Measurements from ENCODE around the gene EPAS1. TPM values are rescaled to one million over a fixed set of nuclear protein-coding genes. Genes with fewer than 3 reads are reported as not detected.

EPAS1 gene
- total RNA-seq, 1 donor from 2014 or later: not detected

DNA sequence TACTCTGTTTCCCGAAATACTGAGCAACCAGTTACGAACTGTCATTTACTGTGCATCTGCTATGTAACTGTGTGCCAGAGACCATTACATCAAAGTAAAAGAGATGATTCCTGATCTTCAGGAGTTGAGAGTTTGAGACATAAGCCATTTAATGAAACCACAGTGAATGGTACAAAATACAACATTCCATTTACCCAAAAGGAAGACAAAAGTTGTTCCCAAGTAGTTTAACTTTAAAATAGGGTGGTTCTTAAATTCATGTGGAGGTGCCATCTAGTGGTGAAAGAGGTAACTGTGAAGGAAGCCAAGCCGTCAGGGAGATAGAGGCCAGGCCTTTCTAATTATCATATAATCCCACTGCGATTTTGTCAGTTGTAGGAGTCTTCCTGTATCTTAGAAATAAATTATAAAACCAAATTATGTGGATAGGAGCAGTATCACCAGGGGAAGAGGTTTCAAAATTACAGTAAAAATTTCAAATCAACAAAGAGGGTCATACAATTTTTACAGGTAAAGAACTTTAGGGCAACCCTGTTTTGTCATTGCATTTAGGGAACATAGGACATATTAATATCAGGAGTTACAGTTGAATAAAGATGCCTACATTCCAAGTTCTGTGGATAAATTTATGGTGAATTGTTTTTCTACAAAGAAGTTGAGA is 67.7 kb downstream of the EPAS1 start:
- TF ChIP-seq CTCF (IDR thresholded peaks at IDR 0.05; ENCODE audit: partially characterized antibody, unreplicated experiment): peak; percentile 85
- Mint-ChIP-seq H3K36me3 (ENCODE audit: unreplicated experiment) (no peaks in the 10 kb centered on the region), H3K4me3 (ENCODE audit: unreplicated experiment) (no peak overlapping the region), H3K27ac (ENCODE audit: unreplicated experiment) (no peak overlapping the region), H3K4me1 (ENCODE audit: low read depth, unreplicated experiment) (no peaks in the 10 kb centered on the region), H3K9me3 (ENCODE audit: unreplicated experiment) (peaks cover 2% of the 10 kb centered on the region), H3K27me3 (ENCODE audit: unreplicated experiment) (peaks cover 4% of the 10 kb centered on the region)
- DNase-seq: no peak

- Mint-ChIP-seq H3K27me3 (ENCODE audit: unreplicated experiment) (peaks cover 4% of the 10 kb centered on the region), H3K4me1 (ENCODE audit: low read depth, unreplicated experiment) (no peaks in the 10 kb centered on the region), H3K36me3 (ENCODE audit: unreplicated experiment) (no peaks in the 10 kb centered on the region), H3K4me3 (ENCODE audit: unreplicated experiment) (no peak overlapping the region), H3K27ac (ENCODE audit: unreplicated experiment) (no peak overlapping the region), H3K9me3 (ENCODE audit: unreplicated experiment) (peaks cover 2% of the 10 kb centered on the region)
- DNase-seq: no peak
- TF ChIP-seq CTCF (IDR thresholded peaks at IDR 0.05; ENCODE audit: partially characterized antibody, unreplicated experiment): peak; percentile 51
These were observed 68.9 kb downstream of the EPAS1 start for GRCh38 chr2:46365913-46366667.

DNA sequence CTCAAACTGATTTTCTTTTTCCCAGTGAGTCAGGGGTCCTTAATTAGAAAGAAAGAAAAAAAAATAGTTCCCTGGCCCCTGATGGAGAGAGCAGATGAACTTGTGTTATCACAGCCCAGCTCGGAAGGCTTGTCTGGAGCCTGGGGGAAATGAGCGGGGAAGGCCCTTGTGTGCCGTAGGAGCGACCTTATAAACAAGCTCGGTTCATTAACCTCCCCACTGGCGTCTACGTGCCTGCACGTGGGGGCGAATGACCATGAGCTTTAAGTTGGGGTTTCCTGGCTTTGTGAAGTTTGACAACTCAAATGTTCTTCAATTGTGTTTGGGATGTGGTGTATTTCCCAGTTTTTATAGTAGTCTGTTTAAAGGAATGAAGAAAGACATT is 69.5 kb downstream of the EPAS1 start:
- TF ChIP-seq CTCF (IDR thresholded peaks at IDR 0.05; ENCODE audit: partially characterized antibody, unreplicated experiment): no peak
- no peaks in the 10 kb centered on the region for H3K4me1 Mint-ChIP-seq (ENCODE audit: low read depth, unreplicated experiment)
- H3K27me3 Mint-ChIP-seq (ENCODE audit: unreplicated experiment): peaks cover 4% of the 10 kb centered on the region
- H3K27ac Mint-ChIP-seq (ENCODE audit: unreplicated experiment): no peak overlapping the region
- H3K4me3 Mint-ChIP-seq (ENCODE audit: unreplicated experiment): no peak overlapping the region
- H3K36me3 Mint-ChIP-seq (ENCODE audit: unreplicated experiment): no peaks in the 10 kb centered on the region
- peaks cover 2% of the 10 kb centered on the region for H3K9me3 Mint-ChIP-seq (ENCODE audit: unreplicated experiment)
- DNase-seq: no peak

GRCh38 chr2:46367286-46367685 is 70.1 kb downstream of the EPAS1 start:
- Mint-ChIP-seq H3K4me3 (ENCODE audit: unreplicated experiment) (no peak overlapping the region), H3K36me3 (ENCODE audit: unreplicated experiment) (no peaks in the 10 kb centered on the region), H3K9me3 (ENCODE audit: unreplicated experiment) (peaks cover 2% of the 10 kb centered on the region), H3K27me3 (ENCODE audit: unreplicated experiment) (peaks cover 4% of the 10 kb centered on the region), H3K4me1 (ENCODE audit: low read depth, unreplicated experiment) (no peaks in the 10 kb centered on the region), H3K27ac (ENCODE audit: unreplicated experiment) (no peak overlapping the region)
- no peak for TF ChIP-seq CTCF (IDR thresholded peaks at IDR 0.05; ENCODE audit: partially characterized antibody, unreplicated experiment)
- DNase-seq: no peak

DNA sequence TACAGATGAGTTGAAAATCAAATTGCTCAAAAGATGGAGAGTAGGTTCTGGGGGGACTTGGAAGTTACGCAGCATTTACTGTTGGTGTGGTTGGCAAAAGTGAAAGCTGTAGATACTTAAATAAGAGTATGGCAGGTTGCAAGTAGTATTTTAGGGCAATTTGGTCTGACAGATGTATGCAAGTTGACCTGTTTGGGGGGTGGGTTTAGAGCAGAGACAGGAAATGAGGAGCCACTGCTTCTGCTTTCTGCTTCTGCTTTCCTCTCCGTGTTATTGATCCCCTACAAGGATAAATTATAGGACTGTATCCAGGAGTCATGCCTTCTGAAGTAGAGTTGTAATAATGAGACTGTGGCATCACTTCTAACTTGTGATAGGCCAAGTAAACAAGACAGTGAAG is 71.2 kb downstream of the EPAS1 start:
- Mint-ChIP-seq H3K27ac (ENCODE audit: unreplicated experiment) (no peak overlapping the region), H3K4me1 (ENCODE audit: low read depth, unreplicated experiment) (no peaks in the 10 kb centered on the region), H3K9me3 (ENCODE audit: unreplicated experiment) (peaks cover 2% of the 10 kb centered on the region), H3K36me3 (ENCODE audit: unreplicated experiment) (no peaks in the 10 kb centered on the region), H3K4me3 (ENCODE audit: unreplicated experiment) (no peak overlapping the region), H3K27me3 (ENCODE audit: unreplicated experiment) (peaks cover 2% of the 10 kb centered on the region)
- no peak for TF ChIP-seq CTCF (IDR thresholded peaks at IDR 0.05; ENCODE audit: partially characterized antibody, unreplicated experiment)
- no peak for DNase-seq

Data from glutamatergic neuron (in vitro differentiated cells).